Measurements from ENCODE around the gene NPAS1.

Gene NPAS1

GRCh38 chr19:46993622-46994021 is 26.0 kb upstream of the NPAS1 start:
- Histone ChIP-seq H3K27ac (ENCODE audit: low read length) (no peak overlapping the region), H3K4me1 (ENCODE audit: insufficient read depth, low read length) (peaks cover 7% of the 10 kb centered on the region; the same call in 1 of the 2 replicates), H3K27me3 (ENCODE audit: insufficient read depth, low read length) (no peaks in the 10 kb centered on the region), H3K4me3 (ENCODE audit: low read length) (no peak overlapping the region), H3K36me3 (ENCODE audit: insufficient read depth, low read depth, low read length) (peaks cover 59% of the 10 kb centered on the region), H3K9ac (ENCODE audit: low read depth, low read length) (no peak overlapping the region), H3K9me3 (ENCODE audit: insufficient read depth, low read depth, low read length) (no peaks in the 10 kb centered on the region)

GRCh38 chr19:46994141-46994686 is 25.4 kb upstream of the NPAS1 start:
- Histone ChIP-seq H3K4me1 (ENCODE audit: insufficient read depth, low read length) (peaks cover 7% of the 10 kb centered on the region; the same call in 1 of the 2 replicates), H3K27me3 (ENCODE audit: insufficient read depth, low read length) (no peaks in the 10 kb centered on the region), H3K9ac (ENCODE audit: low read depth, low read length) (no peak overlapping the region), H3K36me3 (ENCODE audit: insufficient read depth, low read depth, low read length) (peaks cover 58% of the 10 kb centered on the region), H3K4me3 (ENCODE audit: low read length) (no peak overlapping the region), H3K9me3 (ENCODE audit: insufficient read depth, low read depth, low read length) (no peaks in the 10 kb centered on the region), H3K27ac (ENCODE audit: low read length) (no peak overlapping the region)

- Histone ChIP-seq H3K27me3 (ENCODE audit: insufficient read depth, low read length) (no peaks in the 10 kb centered on the region), H3K9ac (ENCODE audit: low read depth, low read length) (no peak overlapping the region), H3K4me3 (ENCODE audit: low read length) (no peak overlapping the region), H3K9me3 (ENCODE audit: insufficient read depth, low read depth, low read length) (no peaks in the 10 kb centered on the region), H3K4me1 (ENCODE audit: insufficient read depth, low read length) (peaks cover 7% of the 10 kb centered on the region; the same call in 1 of the 2 replicates), H3K27ac (ENCODE audit: low read length) (no peak overlapping the region), H3K36me3 (ENCODE audit: insufficient read depth, low read depth, low read length) (peaks cover 62% of the 10 kb centered on the region)
Observed at GRCh38 chr19:46995492-46995891, 24.1 kb upstream of the NPAS1 start.

GRCh38 chr19:46998445-46999125 is 21.1 kb upstream of the NPAS1 start:
- H3K4me3 ChIP-seq (ENCODE audit: low read length), result no peak overlapping the region
- H3K27me3 ChIP-seq (ENCODE audit: insufficient read depth, low read length), result no peaks in the 10 kb centered on the region
- no peak overlapping the region for H3K9ac ChIP-seq (ENCODE audit: low read depth, low read length)
- H3K36me3 ChIP-seq (ENCODE audit: insufficient read depth, low read depth, low read length), result peaks cover 54% of the 10 kb centered on the region
- no peak overlapping the region for H3K27ac ChIP-seq (ENCODE audit: low read length)
- H3K9me3 ChIP-seq (ENCODE audit: insufficient read depth, low read depth, low read length), result no peaks in the 10 kb centered on the region
- no peaks in the 10 kb centered on the region for H3K4me1 ChIP-seq (ENCODE audit: insufficient read depth, low read length)

- H3K4me1 ChIP-seq (ENCODE audit: insufficient read depth, low read length), result no peaks in the 10 kb centered on the region
- no peaks in the 10 kb centered on the region for H3K27me3 ChIP-seq (ENCODE audit: insufficient read depth, low read length)
- H3K36me3 ChIP-seq (ENCODE audit: insufficient read depth, low read depth, low read length), result peaks cover 46% of the 10 kb centered on the region
- H3K4me3 ChIP-seq (ENCODE audit: low read length), result no peak overlapping the region
- no peak overlapping the region for H3K27ac ChIP-seq (ENCODE audit: low read length)
- H3K9me3 ChIP-seq (ENCODE audit: insufficient read depth, low read depth, low read length), result no peaks in the 10 kb centered on the region
- no peak overlapping the region for H3K9ac ChIP-seq (ENCODE audit: low read depth, low read length)
Observed at GRCh38 chr19:46999377-46999776, 20.3 kb upstream of the NPAS1 start.

- no peak overlapping the region for H3K27ac ChIP-seq (ENCODE audit: low read length)
- no peaks in the 10 kb centered on the region for H3K9me3 ChIP-seq (ENCODE audit: insufficient read depth, low read depth, low read length)
- no peak overlapping the region for H3K4me3 ChIP-seq (ENCODE audit: low read length)
- peaks cover 41% of the 10 kb centered on the region for H3K36me3 ChIP-seq (ENCODE audit: insufficient read depth, low read depth, low read length)
- H3K4me1 ChIP-seq (ENCODE audit: insufficient read depth, low read length), result no peaks in the 10 kb centered on the region
- H3K9ac ChIP-seq (ENCODE audit: low read depth, low read length), result no peak overlapping the region
- H3K27me3 ChIP-seq (ENCODE audit: insufficient read depth, low read length), result no peaks in the 10 kb centered on the region
Observed at GRCh38 chr19:46999878-47000277, 19.8 kb upstream of the NPAS1 start.

GRCh38 chr19:47000373-47000772 is 19.3 kb upstream of the NPAS1 start:
- Histone ChIP-seq H3K4me3 (ENCODE audit: low read length) (no peak overlapping the region), H3K27ac (ENCODE audit: low read length) (no peak overlapping the region), H3K4me1 (ENCODE audit: insufficient read depth, low read length) (no peaks in the 10 kb centered on the region), H3K36me3 (ENCODE audit: insufficient read depth, low read depth, low read length) (peaks cover 41% of the 10 kb centered on the region), H3K9me3 (ENCODE audit: insufficient read depth, low read depth, low read length) (no peaks in the 10 kb centered on the region), H3K9ac (ENCODE audit: low read depth, low read length) (no peak overlapping the region), H3K27me3 (ENCODE audit: insufficient read depth, low read length) (no peaks in the 10 kb centered on the region)

GRCh38 chr19:47001584-47001983 is 18.1 kb upstream of the NPAS1 start:
- no peak overlapping the region for H3K9ac ChIP-seq (ENCODE audit: low read depth, low read length)
- no peaks in the 10 kb centered on the region for H3K9me3 ChIP-seq (ENCODE audit: insufficient read depth, low read depth, low read length)
- H3K36me3 ChIP-seq (ENCODE audit: insufficient read depth, low read depth, low read length), result peaks cover 41% of the 10 kb centered on the region

GRCh38 chr19:47002106-47002766 is 17.4 kb upstream of the NPAS1 start:
- Histone ChIP-seq H3K4me1 (ENCODE audit: insufficient read depth, low read length) (no peaks in the 10 kb centered on the region), H3K9ac (ENCODE audit: low read depth, low read length) (no peak overlapping the region), H3K9me3 (ENCODE audit: insufficient read depth, low read depth, low read length) (no peaks in the 10 kb centered on the region), H3K27ac (ENCODE audit: low read length) (no peak overlapping the region), H3K4me3 (ENCODE audit: low read length) (no peak overlapping the region), H3K27me3 (ENCODE audit: insufficient read depth, low read length) (no peaks in the 10 kb centered on the region), H3K36me3 (ENCODE audit: insufficient read depth, low read depth, low read length) (peaks cover 38% of the 10 kb centered on the region)

More at GRCh38 chr19:47001584-47001983, 18.1 kb upstream of the NPAS1 start:
- Histone ChIP-seq H3K4me1 (ENCODE audit: insufficient read depth, low read length) (no peaks in the 10 kb centered on the region), H3K4me3 (ENCODE audit: low read length) (no peak overlapping the region), H3K27ac (ENCODE audit: low read length) (no peak overlapping the region), H3K27me3 (ENCODE audit: insufficient read depth, low read length) (no peaks in the 10 kb centered on the region)

- Histone ChIP-seq H3K36me3 (ENCODE audit: insufficient read depth, low read depth, low read length) (peaks cover 35% of the 10 kb centered on the region), H3K9me3 (ENCODE audit: insufficient read depth, low read depth, low read length) (no peaks in the 10 kb centered on the region), H3K4me3 (ENCODE audit: low read length) (no peak overlapping the region), H3K27me3 (ENCODE audit: insufficient read depth, low read length) (no peaks in the 10 kb centered on the region), H3K27ac (ENCODE audit: low read length) (no peak overlapping the region), H3K4me1 (ENCODE audit: insufficient read depth, low read length) (no peaks in the 10 kb centered on the region), H3K9ac (ENCODE audit: low read depth, low read length) (no peak overlapping the region)
Observed at GRCh38 chr19:47002853-47003610, 16.6 kb upstream of the NPAS1 start.

- no peaks in the 10 kb centered on the region for H3K9me3 ChIP-seq (ENCODE audit: insufficient read depth, low read depth, low read length)
- no peak overlapping the region for H3K4me3 ChIP-seq (ENCODE audit: low read length)
- no peak overlapping the region for H3K27ac ChIP-seq (ENCODE audit: low read length)
- peaks cover 29% of the 10 kb centered on the region for H3K36me3 ChIP-seq (ENCODE audit: insufficient read depth, low read depth, low read length)
- H3K4me1 ChIP-seq (ENCODE audit: insufficient read depth, low read length), result no peaks in the 10 kb centered on the region
- no peaks in the 10 kb centered on the region for H3K27me3 ChIP-seq (ENCODE audit: insufficient read depth, low read length)
- H3K9ac ChIP-seq (ENCODE audit: low read depth, low read length), result no peak overlapping the region
Observed at GRCh38 chr19:47003611-47004465, 15.8 kb upstream of the NPAS1 start.

Measured in iPS-20b (cell line).